ENCODE results near the gene CACNA2D2. TPM values are rescaled to one million over a fixed set of nuclear protein-coding genes. Genes with fewer than 3 reads are reported as not detected.

CACNA2D2 gene
- total RNA-seq, 1 experiment from 2014 or later: 22.0 TPM

GRCh38 chr3:50325497-50326181 is 177.8 kb downstream of the CACNA2D2 start:
- CTCF ChIA-PET: interaction anchor here (0.7 to 5.5 kb wide), 7 partner anchors 11 to 77 kb away, joined by 3 to 95 read pairs (median 7); partner anchors contain the start of genes HYAL1, HYAL3, IFRD2 and NAA80
- Mint-ChIP-seq H3K27ac (no peak overlapping the region), H3K9me3 (no peaks in the 10 kb centered on the region), H3K27me3 (ENCODE audit: low read depth) (no peaks in the 10 kb centered on the region), H3K4me1 (peaks cover 30% of the 10 kb centered on the region), H3K4me3 (peak overlapping the region; percentile 29; the same call in 1 of the 2 replicates), H3K36me3 (peaks cover 13% of the 10 kb centered on the region)
- ATAC-seq (no peak), DNase-seq (ENCODE audit: low spot score) (no peak)
- TF ChIP-seq ZNF396 (CRISPR knock-in tag; IDR thresholded peaks at IDR 0.05; ENCODE audit: borderline replicate concordance) (no peak), USF2 (CRISPR knock-in tag; IDR thresholded peaks at IDR 0.05) (no peak), E2F4 (CRISPR knock-in tag; IDR thresholded peaks at IDR 0.05; ENCODE audit: borderline replicate concordance, low read depth) (no peak), ZNF232 (CRISPR knock-in tag; IDR thresholded peaks at IDR 0.05) (no peak), NFYB (CRISPR knock-in tag; conservative IDR thresholded peaks at IDR 0.05; ENCODE audit: low read depth) (no peak), GTF2I (CRISPR knock-in tag; conservative IDR thresholded peaks at IDR 0.05) (no peak), E2F5 (CRISPR knock-in tag; IDR thresholded peaks at IDR 0.05) (no peak), IRF1 (CRISPR knock-in tag; IDR thresholded peaks at IDR 0.05) (no peak), ZMAT4 (CRISPR knock-in tag; IDR thresholded peaks at IDR 0.05) (no peak), TEAD4 (CRISPR knock-in tag; IDR thresholded peaks at IDR 0.05) (no peak), MAX (CRISPR knock-in tag; IDR thresholded peaks at IDR 0.05) (no peak), AR (CRISPR knock-in tag; IDR thresholded peaks at IDR 0.05) (no peak), ZNF425 (CRISPR knock-in tag; conservative IDR thresholded peaks at IDR 0.05) (no peak), CREB1 (CRISPR knock-in tag; IDR thresholded peaks at IDR 0.05) (no peak), ZNF671 (CRISPR knock-in tag; IDR thresholded peaks at IDR 0.05) (no peak)
- POLR2A ChIA-PET: interaction anchor here (0.8 kb wide), 1 partner anchor 12 kb away, joined by 3 read pairs; no protein-coding TSS in a partner anchor
